HepG2 (cell line): ENCODE data around the gene RESP18. TPM values are rescaled to one million over a fixed set of nuclear protein-coding genes. Genes with fewer than 3 reads are reported as not detected.

Source experiments
- CSRNP1 ChIP-seq: sonication (generic); formaldehyde crosslinking; IDR thresholded peaks from 2 replicates; pipeline ENCODE4 v1.8.1; 2023; ENCODE audit warnings: mild to moderate bottlenecking, missing genetic modification reagents
- E2F2 ChIP-seq: sonication (generic); formaldehyde crosslinking; IDR thresholded peaks from 2 replicates; pipeline ENCODE4 v1.4.0; 2020; ENCODE audit warnings: missing genetic modification reagents, borderline replicate concordance
- ELF3 ChIP-seq: IDR thresholded peaks from 2 replicates; pipeline ENCODE4 v1.6.1; 2016; ENCODE audit warnings: missing genetic modification reagents, missing compliant biosample characterization
- HMGXB3 ChIP-seq: sonication (generic); formaldehyde crosslinking; IDR thresholded peaks from 2 replicates; pipeline ENCODE4 v1.4.0; 2020; ENCODE audit warnings: missing genetic modification reagents, borderline replicate concordance
- LCORL ChIP-seq, 2 experiments: fragments of 450-650 bp in 1 of 2; sonication (generic) in 1 of 2; formaldehyde crosslinking in 1 of 2; IDR thresholded peaks; 2 replicates each; pipeline versions ENCODE4 v1.5.0 to v1.6.1; 2017 to 2020; ENCODE audit warnings: antibody characterized with exemption in 1 of 2, missing genetic modification reagents in 1 of 2
- NFYB ChIP-seq: sonication (generic); formaldehyde crosslinking; IDR thresholded peaks from 2 replicates; pipeline ENCODE4 v1.4.0; 2020; ENCODE audit warnings: missing genetic modification reagents
- PBX2 ChIP-seq: IDR thresholded peaks from 2 replicates; pipeline ENCODE4 v1.6.1; 2016; ENCODE audit warnings: control low read depth
- PBX3 ChIP-seq: sonication (generic); formaldehyde crosslinking; IDR thresholded peaks from 2 replicates; pipeline ENCODE4 v1.8.1; 2023; ENCODE audit warnings: missing genetic modification reagents, inconsistent platforms, borderline replicate concordance
- RXRB ChIP-seq: IDR thresholded peaks from 2 replicates; pipeline ENCODE4 v1.6.1; 2016; ENCODE audit warnings: borderline replicate concordance, missing genetic modification reagents, missing compliant biosample characterization
- SP4 ChIP-seq: sonication (generic); formaldehyde crosslinking; IDR thresholded peaks from 2 replicates; pipeline ENCODE4 v1.8.1; 2023; ENCODE audit warnings: mild to moderate bottlenecking, missing genetic modification reagents
- ZBTB34 ChIP-seq: sonication (generic); formaldehyde crosslinking; IDR thresholded peaks from 2 replicates; pipeline ENCODE4 v1.8.0; 2022; ENCODE audit warnings: mild to moderate bottlenecking, missing genetic modification reagents
- ZNF275 ChIP-seq: sonication (generic); formaldehyde crosslinking; IDR thresholded peaks from 2 replicates; pipeline ENCODE4 v1.8.0; 2022; ENCODE audit warnings: missing genetic modification reagents, mild to moderate bottlenecking, inconsistent platforms, borderline replicate concordance
- ZSCAN21 ChIP-seq: sonication (generic); formaldehyde crosslinking; IDR thresholded peaks from 2 replicates; pipeline ENCODE4 v1.8.0; 2022; ENCODE audit warnings: mild to moderate bottlenecking, missing genetic modification reagents, moderate library complexity, borderline replicate concordance
- polyA plus RNA-seq, 8 experiments: library from polyadenylated mRNA; depleted of rRNA in 3 of 8; stranded (reverse) in 7 of 8; unstranded in 1 of 8; fragments of >200 nt; fragmentation: Illumina TruSeq in 4 of 8; extraction: Trizol in 4 of 8; gene quantifications; 2 replicates each; pipeline versions ENCODE4 v1.2.1 to v1.2.3, GENCODE V29; 2011 to 2016; ENCODE audit warnings: low read depth in 4 of 8, missing spikeins in 1 of 8, mixed read lengths in 1 of 8; ENCODE audit not compliant: insufficient read depth in 1 of 8
- total RNA-seq, 5 experiments: library from RNA; depleted of rRNA; stranded (reverse); fragments of >200 nt; fragmentation: Illumina TruSeq; extraction: Trizol; gene quantifications; 2 replicates each; pipeline ENCODE4 v1.2.3, GENCODE V29; 2016; ENCODE audit warnings: low read depth in 1 of 5

The RESP18 gene
- total and polyA plus RNA-seq, 2 of the 13 experiments (the other 11 are each of a cell fraction or from before 2014, with no cell fraction given): not detected

GRCh38 chr2:219279151-219279915 lies 53.2 kb downstream of the RESP18 start, which contains the start of gene DNAJB2 (continued):
- TF ChIP-seq ZNF275 (CRISPR knock-in tag) (peak; percentile 67), ZSCAN21 (peak; percentile 78; the same call in 1 of the 2 replicates), ELF3 (CRISPR knock-in tag) (peak; percentile 85; the same call in 1 of the 2 replicates), SP4 (CRISPR knock-in tag) (peak; percentile 92), E2F2 (CRISPR knock-in tag) (no peak), CSRNP1 (CRISPR knock-in tag) (peak; percentile 71; the same call in 1 of the 2 replicates), RXRB (peak; percentile 53; the same call in 1 of the 2 replicates), PBX2 (CRISPR knock-in tag) (0 out of 2 replicates have a peak, but pooled peaks have one; percentile 16), NFYB (CRISPR knock-in tag) (peak; percentile 31; the same call in 1 of the 2 replicates), ZBTB34 (0 out of 2 replicates have a peak, but pooled peaks have one; percentile 29), PBX3 (CRISPR knock-in tag) (no peak; the same call in 1 of the 2 replicates), LCORL (IDR thresholded peaks at IDR 0.05) (no peak), LCORL (CRISPR knock-in tag; IDR thresholded peaks at IDR 0.05) (peak; percentile 92), HMGXB3 (CRISPR knock-in tag) (peak; percentile 60; the same call in 1 of the 2 replicates)
